WERI-Rb-1 (cell line): ENCODE data around the gene ZNF548.
A peak's percentile ranks its signal among the peaks of the same experiment; 100 is the strongest.

Experiments used
- DNase-seq: peaks from one replicate; pipeline ENCODE4 v3.0.0-alpha.2; 2020
- H3K27ac ChIP-seq: fragments of 250-450 bp; sonication (Bioruptor Pico); 2 replicates; pipeline ENCODE4 v1.5.1; 2020; ENCODE audit warnings: mild to moderate bottlenecking, moderate library complexity
- H3K27me3 ChIP-seq: fragments of 250-450 bp; sonication (Bioruptor Pico); 2 replicates; pipeline ENCODE4 v1.5.1; 2021; ENCODE audit warnings: mild to moderate bottlenecking, low read depth, moderate library complexity; ENCODE audit not compliant: insufficient read depth, severe bottlenecking
- H3K36me3 ChIP-seq: fragments of 250-450 bp; sonication (Bioruptor Pico); 2 replicates; pipeline ENCODE4 v1.5.1; 2020; ENCODE audit warnings: mild to moderate bottlenecking, moderate library complexity
- H3K4me3 ChIP-seq: 2 replicates; pipeline ENCODE4 v1.5.1; 2011; ENCODE audit warnings: low read depth, mild to moderate bottlenecking, control low read depth, low read length
- H3K9me3 ChIP-seq: fragments of 250-450 bp; sonication (Bioruptor Pico); 2 replicates; pipeline ENCODE4 v1.5.1; 2021; ENCODE audit warnings: mild to moderate bottlenecking, moderate library complexity; ENCODE audit not compliant: severe bottlenecking
- TF ChIP-seq, protein P1 (sequence below): IDR thresholded peaks from 2 replicates; pipeline ENCODE4 v1.5.1; 2011; ENCODE audit warnings: low read depth, mild to moderate bottlenecking, control low read depth, inconsistent platforms, low read length

Gene ZNF548

GRCh38 chr19:57403737-57404563, 14.3 kb downstream of the ZNF548 start:
- no peak overlapping the region for H3K4me3 ChIP-seq
- TF ChIP-seq, protein P1, sequence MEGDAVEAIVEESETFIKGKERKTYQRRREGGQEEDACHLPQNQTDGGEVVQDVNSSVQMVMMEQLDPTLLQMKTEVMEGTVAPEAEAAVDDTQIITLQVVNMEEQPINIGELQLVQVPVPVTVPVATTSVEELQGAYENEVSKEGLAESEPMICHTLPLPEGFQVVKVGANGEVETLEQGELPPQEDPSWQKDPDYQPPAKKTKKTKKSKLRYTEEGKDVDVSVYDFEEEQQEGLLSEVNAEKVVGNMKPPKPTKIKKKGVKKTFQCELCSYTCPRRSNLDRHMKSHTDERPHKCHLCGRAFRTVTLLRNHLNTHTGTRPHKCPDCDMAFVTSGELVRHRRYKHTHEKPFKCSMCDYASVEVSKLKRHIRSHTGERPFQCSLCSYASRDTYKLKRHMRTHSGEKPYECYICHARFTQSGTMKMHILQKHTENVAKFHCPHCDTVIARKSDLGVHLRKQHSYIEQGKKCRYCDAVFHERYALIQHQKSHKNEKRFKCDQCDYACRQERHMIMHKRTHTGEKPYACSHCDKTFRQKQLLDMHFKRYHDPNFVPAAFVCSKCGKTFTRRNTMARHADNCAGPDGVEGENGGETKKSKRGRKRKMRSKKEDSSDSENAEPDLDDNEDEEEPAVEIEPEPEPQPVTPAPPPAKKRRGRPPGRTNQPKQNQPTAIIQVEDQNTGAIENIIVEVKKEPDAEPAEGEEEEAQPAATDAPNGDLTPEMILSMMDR = no peak
- no peak for DNase-seq
- H3K27ac ChIP-seq = no peak overlapping the region
- no peaks in the 10 kb centered on the region for H3K27me3 ChIP-seq
- H3K9me3 ChIP-seq = no peaks in the 10 kb centered on the region
- H3K36me3 ChIP-seq = peaks cover 10% of the 10 kb centered on the region

- Histone ChIP-seq H3K4me3 (no peak overlapping the region), H3K27ac (no peak overlapping the region), H3K36me3 (no peaks in the 10 kb centered on the region; the same call in 1 of the 2 replicates), H3K27me3 (no peaks in the 10 kb centered on the region), H3K9me3 (no peaks in the 10 kb centered on the region)
- TF ChIP-seq, protein P1 = peak; percentile 84
- DNase-seq = peak; percentile 80
Measured at GRCh38 chr19:57406516-57407123, 17.0 kb downstream of the ZNF548 start.

DNA sequence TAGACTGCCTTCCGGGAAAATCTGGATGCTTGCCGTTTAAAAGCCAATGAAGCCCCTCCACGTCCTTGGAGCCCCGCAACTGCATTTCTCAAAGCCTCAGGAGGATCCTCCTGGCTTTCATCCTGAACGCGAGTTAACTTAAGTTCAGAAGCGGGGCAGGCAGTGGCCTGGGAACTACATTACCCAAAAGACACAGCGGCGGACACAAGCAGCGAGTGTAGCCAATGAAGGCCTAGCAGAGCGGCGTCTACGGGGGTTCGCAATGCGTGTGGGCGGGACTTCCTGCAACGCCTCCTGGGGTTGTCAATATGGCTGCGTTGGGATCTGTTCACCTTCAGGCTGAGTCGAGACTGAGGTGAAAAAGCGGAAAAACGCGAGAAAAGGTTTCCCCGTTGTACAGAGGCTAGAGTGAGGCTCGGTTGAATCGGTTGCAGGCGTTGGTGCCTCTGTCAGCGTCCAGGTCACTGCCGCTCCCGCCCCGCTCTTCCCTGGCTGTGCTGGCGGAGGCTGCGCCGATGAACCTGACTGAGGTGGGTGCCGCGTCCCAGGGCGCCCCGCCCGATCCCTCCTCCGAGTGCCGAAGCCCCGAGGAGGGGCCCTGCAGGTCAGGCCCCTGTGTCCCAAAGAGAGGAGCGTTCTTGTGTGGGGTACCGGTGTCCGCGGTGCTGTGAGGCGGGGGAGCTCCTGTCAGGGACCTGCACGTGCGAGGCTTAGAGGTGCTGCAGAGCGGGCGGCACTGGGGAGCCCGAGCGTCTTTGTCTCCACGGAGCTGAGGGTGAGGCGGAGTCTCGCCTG, 21.4 kb downstream of the ZNF548 start, which contains the start of gene ZNF17:
ZNF17 (plus strand) TSS at position 285 of the 795 bp plus-strand sequence. CDS start 2,455 bp downstream, outside the sequence.
- Histone ChIP-seq H3K27me3 (no peaks in the 10 kb centered on the region), H3K27ac (peak within 1 kb of the TSS; percentile 45), H3K36me3 (peaks cover 10% of the 10 kb centered on the region; the same call in 1 of the 2 replicates), H3K9me3 (no peaks in the 10 kb centered on the region), H3K4me3 (peak within 1 kb of the TSS; percentile 87)
- TF ChIP-seq, protein P1 = no peak
- DNase-seq = peak; percentile 93

- Histone ChIP-seq H3K4me3 (no peak overlapping the region), H3K9me3 (no peaks in the 10 kb centered on the region)
Measured at GRCh38 chr19:57419439-57419838, 29.8 kb downstream of the ZNF548 start.

GRCh38 chr19:57421037-57421436, 31.4 kb downstream of the ZNF548 start:
- TF ChIP-seq, protein P1 = no peak
- no peaks in the 10 kb centered on the region for H3K27me3 ChIP-seq
- H3K9me3 ChIP-seq = no peaks in the 10 kb centered on the region
- no peak overlapping the region for H3K27ac ChIP-seq
- H3K4me3 ChIP-seq = no peak overlapping the region
- peaks cover 34% of the 10 kb centered on the region for H3K36me3 ChIP-seq
- no peak for DNase-seq

More at GRCh38 chr19:57419439-57419838, 29.8 kb downstream of the ZNF548 start:
- TF ChIP-seq, protein P1 = no peak
- DNase-seq = no peak
- H3K27ac ChIP-seq = no peak overlapping the region
- no peaks in the 10 kb centered on the region for H3K27me3 ChIP-seq
- H3K36me3 ChIP-seq = peaks cover 34% of the 10 kb centered on the region
